OCI-LY1 (cell line): Measurements from ENCODE around the gene PARD3.

Experiments
- H2AFZ ChIP-seq: fragments of 200-600 bp; sonication (generic), shearing (Covaris generic); 2 replicates; pipeline ENCODE4 v1.6.0; 2014; ENCODE audit warnings: antibody characterized with exemption, mild to moderate bottlenecking, low read length
- H3F3A ChIP-seq: fragments of 200-600 bp; sonication (generic), shearing (Covaris generic); 2 replicates; pipeline ENCODE4 v1.6.0; 2014; ENCODE audit warnings: mild to moderate bottlenecking, antibody characterized with exemption, low read length, moderate library complexity; ENCODE audit not compliant: insufficient read depth
- H3K27ac ChIP-seq: fragments of 200-600 bp; sonication (generic); 2 replicates; pipeline ENCODE4 v1.5.1; 2014; ENCODE audit warnings: low read length, mixed run types, mild to moderate bottlenecking, low read depth; ENCODE audit not compliant: poor library complexity, severe bottlenecking
- H3K27me3 ChIP-seq: fragments of 200-600 bp; sonication (generic); 2 replicates; pipeline ENCODE4 v1.6.0; 2014; ENCODE audit warnings: antibody characterized with exemption, mild to moderate bottlenecking, low read length, moderate library complexity; ENCODE audit not compliant: insufficient read depth
- H3K36me3 ChIP-seq: fragments of 200-600 bp; sonication (generic); 2 replicates; pipeline ENCODE4 v1.6.1; 2014; ENCODE audit warnings: mild to moderate bottlenecking, antibody characterized with exemption, low read length, moderate library complexity, mixed read lengths; ENCODE audit not compliant: insufficient read depth
- H3K4me1 ChIP-seq: fragments of 200-600 bp; sonication (generic); 2 replicates; pipeline ENCODE4 v1.5.1; 2014; ENCODE audit warnings: mild to moderate bottlenecking, low read length, moderate library complexity; ENCODE audit not compliant: insufficient read depth, severe bottlenecking
- H3K4me2 ChIP-seq: fragments of 200-600 bp; sonication (generic), shearing (Covaris generic); 2 replicates; pipeline ENCODE4 v1.6.1; 2014; ENCODE audit warnings: low read length
- H3K4me3 ChIP-seq: fragments of 200-600 bp; sonication (generic); 2 replicates; pipeline ENCODE4 v1.5.1; 2014; ENCODE audit warnings: low read length, low read depth, mild to moderate bottlenecking, mixed read lengths; ENCODE audit not compliant: poor library complexity, severe bottlenecking
- H3K79me2 ChIP-seq: fragments of 200-600 bp; shearing (Covaris generic); 2 replicates; pipeline ENCODE4 v1.6.1; 2016; ENCODE audit warnings: mixed run types, low read length, mixed read lengths; ENCODE audit not compliant: insufficient read depth
- H3K9ac ChIP-seq: fragments of 200-600 bp; sonication (generic), shearing (Covaris generic); 2 replicates; pipeline ENCODE4 v1.6.1; 2014; ENCODE audit warnings: mild to moderate bottlenecking, low read length, mixed read lengths
- H3K9me2 ChIP-seq: fragments of 200-600 bp; sonication (generic), shearing (Covaris generic); 2 replicates; pipeline ENCODE4 v1.6.1; 2014; ENCODE audit warnings: low read depth, mild to moderate bottlenecking, low read length, mixed read lengths
- H3K9me3 ChIP-seq: fragments of 200-600 bp; shearing (Covaris generic); 2 replicates; pipeline ENCODE4 v1.6.1; 2014; ENCODE audit warnings: low read length, mixed read lengths
- H4K20me1 ChIP-seq: fragments of 200-600 bp; sonication (generic), shearing (Covaris generic); 2 replicates; pipeline ENCODE4 v1.6.0; 2016; ENCODE audit warnings: mild to moderate bottlenecking, low read length; ENCODE audit not compliant: insufficient read depth
- CTCF ChIP-seq: fragments of 200-600 bp; sonication (generic), shearing (Covaris generic); IDR thresholded peaks from 2 replicates; pipeline ENCODE4 v1.5.1; 2017; ENCODE audit warnings: mild to moderate bottlenecking, antibody characterized with exemption, low read length, moderate library complexity, mixed read lengths
- EZH2 ChIP-seq: fragments of 200-600 bp; sonication (generic), shearing (Covaris generic); IDR thresholded peaks from 2 replicates; pipeline ENCODE4 v1.8.0; 2017; ENCODE audit warnings: borderline replicate concordance, mixed run types, mild to moderate bottlenecking, antibody characterized with exemption, low read length, moderate library complexity, mixed read lengths

PARD3 gene

GRCh38 chr10:34587680-34588019 lies 227.4 kb downstream of the PARD3 start:
- Histone ChIP-seq H2AFZ (no peak overlapping the region), H3K27me3 (no peaks in the 10 kb centered on the region), H3F3A (no peaks in the 10 kb centered on the region), H3K79me2 (no peaks in the 10 kb centered on the region), H3K4me2 (no peak overlapping the region), H4K20me1 (no peaks in the 10 kb centered on the region), H3K9ac (no peak overlapping the region), H3K4me3 (no peak overlapping the region), H3K9me3 (no peaks in the 10 kb centered on the region), H3K4me1 (no peaks in the 10 kb centered on the region), H3K36me3 (no peaks in the 10 kb centered on the region), H3K27ac (no peak overlapping the region), H3K9me2 (no peaks in the 10 kb centered on the region)
- TF ChIP-seq EZH2 (no peak), CTCF (no peak)

- TF ChIP-seq CTCF = no peak
- TF ChIP-seq EZH2 = no peak
- Histone ChIP-seq H3K4me3 (no peak overlapping the region), H3K79me2 (no peaks in the 10 kb centered on the region), H3K9me3 (no peaks in the 10 kb centered on the region), H3K4me2 (no peak overlapping the region), H3K9me2 (no peaks in the 10 kb centered on the region), H3K27me3 (no peaks in the 10 kb centered on the region), H2AFZ (no peak overlapping the region), H3K4me1 (no peaks in the 10 kb centered on the region), H3K36me3 (no peaks in the 10 kb centered on the region), H3K27ac (no peak overlapping the region), H3F3A (no peaks in the 10 kb centered on the region), H3K9ac (no peak overlapping the region), H4K20me1 (no peaks in the 10 kb centered on the region)
Observed at GRCh38 chr10:34587002-34587679, 228.0 kb downstream of the PARD3 start.

GRCh38 chr10:34585422-34586112 lies 229.5 kb downstream of the PARD3 start:
- H3K9ac ChIP-seq = no peak overlapping the region
- no peak overlapping the region for H3K4me2 ChIP-seq
- H3K27ac ChIP-seq = no peak overlapping the region
- no peaks in the 10 kb centered on the region for H4K20me1 ChIP-seq
- no peaks in the 10 kb centered on the region for H3K9me3 ChIP-seq
- H3K4me1 ChIP-seq = no peaks in the 10 kb centered on the region
- H3K79me2 ChIP-seq = no peaks in the 10 kb centered on the region
- no peaks in the 10 kb centered on the region for H3K27me3 ChIP-seq
- H2AFZ ChIP-seq = no peak overlapping the region
- H3K4me3 ChIP-seq = no peak overlapping the region
- no peaks in the 10 kb centered on the region for H3K9me2 ChIP-seq
- TF ChIP-seq CTCF (no peak), EZH2 (no peak)
- no peaks in the 10 kb centered on the region for H3F3A ChIP-seq
- H3K36me3 ChIP-seq = no peaks in the 10 kb centered on the region
